GM18858 (cell line): ENCODE data around the gene HCFC1.

Experiments
- ATAC-seq: cut with Tn5 transposase; IDR thresholded peaks from one replicate; pipeline ENCODE4 v1.9.1; 2021; ENCODE audit not compliant: unreplicated experiment

HCFC1 gene

DNA sequence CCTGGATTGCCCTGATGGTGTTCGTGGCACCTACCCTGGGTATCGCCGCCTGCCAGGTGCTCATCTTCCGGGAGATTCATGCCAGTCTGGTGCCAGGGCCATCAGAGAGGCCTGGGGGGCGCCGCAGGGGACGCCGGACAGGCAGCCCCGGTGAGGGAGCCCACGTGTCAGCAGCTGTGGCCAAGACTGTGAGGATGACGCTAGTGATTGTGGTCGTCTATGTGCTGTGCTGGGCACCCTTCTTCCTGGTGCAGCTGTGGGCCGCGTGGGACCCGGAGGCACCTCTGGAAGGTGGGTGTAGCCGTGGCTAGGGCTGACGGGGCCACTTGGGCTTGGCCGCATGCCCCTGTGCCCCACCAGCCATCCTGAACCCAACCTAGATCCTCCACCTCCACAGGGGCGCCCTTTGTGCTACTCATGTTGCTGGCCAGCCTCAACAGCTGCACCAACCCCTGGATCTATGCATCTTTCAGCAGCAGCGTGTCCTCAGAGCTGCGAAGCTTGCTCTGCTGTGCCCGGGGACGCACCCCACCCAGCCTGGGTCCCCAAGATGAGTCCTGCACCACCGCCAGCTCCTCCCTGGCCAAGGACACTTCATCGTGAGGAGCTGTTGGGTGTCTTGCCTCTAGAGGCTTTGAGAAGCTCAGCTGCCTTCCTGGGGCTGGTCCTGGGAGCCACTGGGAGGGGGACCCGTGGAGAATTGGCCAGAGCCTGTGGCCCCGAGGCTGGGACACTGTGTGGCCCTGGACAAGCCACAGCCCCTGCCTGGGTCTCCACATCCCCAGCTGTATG is 65.3 kb downstream of the HCFC1 start:
- ATAC-seq, result no peak

GRCh38 chrX:153905481-153906095 is 66.0 kb downstream of the HCFC1 start:
- no peak for ATAC-seq

- no peak for ATAC-seq
Observed at GRCh38 chrX:153903991-153904957, 67.3 kb downstream of the HCFC1 start, which contains the start of gene AVPR2. Gene AVPR2 (plus strand): TSS chrX:153904673. CDS start chrX:153905146, 473 bp downstream.

DNA sequence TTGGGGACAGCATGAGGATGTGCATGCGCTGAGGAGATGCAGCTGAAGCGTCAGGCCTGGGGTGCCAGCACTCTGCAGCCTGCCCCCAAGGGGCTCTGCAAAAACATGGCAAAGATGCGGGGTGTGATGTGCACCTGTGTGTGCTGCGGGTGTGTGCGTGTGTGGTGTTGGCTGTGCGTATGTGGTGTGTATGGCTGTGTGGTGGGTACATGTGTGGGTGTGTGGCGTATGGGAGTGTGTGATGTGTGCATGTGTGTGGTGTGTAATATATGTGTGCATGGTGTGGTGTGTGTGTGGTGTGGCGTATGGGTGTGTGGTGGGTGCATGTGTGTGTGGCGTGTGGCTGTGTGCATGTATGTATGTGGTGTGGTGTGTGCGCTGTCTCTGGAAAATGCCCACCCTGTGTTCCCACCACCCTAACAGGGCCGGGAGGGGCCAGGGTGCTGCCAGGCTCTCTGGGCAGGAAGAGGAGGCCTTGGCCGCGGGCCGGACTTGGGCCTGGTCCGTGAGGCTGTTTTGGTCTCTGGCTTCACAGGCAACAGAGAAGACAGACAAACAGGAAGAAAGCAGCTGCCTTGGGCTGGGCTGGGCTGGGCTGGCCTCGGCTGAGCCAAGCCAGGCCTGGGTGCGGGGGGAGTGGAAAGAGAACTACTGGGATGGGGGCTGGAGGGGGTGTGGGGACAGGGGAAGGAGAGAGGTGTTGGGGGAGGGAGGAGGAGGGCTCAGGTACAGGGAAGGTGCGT is 68.2 kb downstream of the HCFC1 start:
- ATAC-seq, result no peak

DNA sequence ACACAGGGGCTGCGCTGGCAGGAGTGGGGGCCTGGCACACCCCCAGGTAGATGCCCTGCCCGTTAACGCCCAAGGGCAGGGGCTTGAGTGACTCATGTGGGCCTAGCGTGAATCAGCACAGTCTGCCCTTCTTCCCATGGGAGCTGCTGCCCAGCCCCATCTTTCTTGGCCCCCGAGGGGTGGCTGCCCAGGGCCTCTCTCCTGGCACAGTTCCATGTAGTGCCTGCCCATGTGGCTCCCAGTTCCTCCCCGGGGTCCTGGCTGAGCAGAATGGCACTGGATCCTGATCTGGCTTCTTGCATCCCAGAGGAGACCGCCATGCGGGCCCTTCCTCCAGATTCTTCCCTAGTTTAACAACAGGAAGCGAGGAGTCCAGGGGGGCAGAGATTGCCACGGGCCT is 69.2 kb downstream of the HCFC1 start:
- no peak for ATAC-seq

GRCh38 chrX:153901753-153902140 is 69.9 kb downstream of the HCFC1 start:
- no peak for ATAC-seq

GRCh38 chrX:153900831-153901752 is 70.5 kb downstream of the HCFC1 start:
- ATAC-seq, result peak; percentile 65

- no peak for ATAC-seq
Observed at GRCh38 chrX:153897899-153898298, 73.7 kb downstream of the HCFC1 start.
